Karpas-422 (cell line): ENCODE data around the gene LPO. TPM values are rescaled to one million over a fixed set of nuclear protein-coding genes. Genes with fewer than 3 reads are reported as not detected.

Experiments
- DNase-seq: peaks from one replicate; pipeline ENCODE4 v3.0.0-alpha.2; 2015
- H2AFZ ChIP-seq: fragments of 200-600 bp; sonication (generic); 2 replicates; pipeline ENCODE4 v1.6.1; 2014; ENCODE audit warnings: antibody characterized with exemption, low read length, mixed read lengths
- H3K27ac ChIP-seq: fragments of 200-600 bp; sonication (generic); 2 replicates; pipeline ENCODE4 v1.5.1; 2014; ENCODE audit warnings: mild to moderate bottlenecking, low read length, moderate library complexity
- H3K27me3 ChIP-seq: fragments of 200-600 bp; sonication (generic); 2 replicates; pipeline ENCODE4 v1.6.1; 2014; ENCODE audit warnings: low read length, mixed read lengths
- H3K36me3 ChIP-seq: fragments of 200-600 bp; sonication (generic); 2 replicates; pipeline ENCODE4 v1.6.1; 2014; ENCODE audit warnings: low read length, mixed read lengths; ENCODE audit not compliant: insufficient read depth
- H3K4me1 ChIP-seq: fragments of 200-600 bp; sonication (generic); 2 replicates; pipeline ENCODE4 v1.6.1; 2014; ENCODE audit warnings: mild to moderate bottlenecking, low read length, mixed read lengths
- H3K4me2 ChIP-seq: fragments of 200-600 bp; sonication (generic); 2 replicates; pipeline ENCODE4 v1.6.1; 2014; ENCODE audit warnings: low read length, low read depth, mild to moderate bottlenecking; ENCODE audit not compliant: poor library complexity, severe bottlenecking
- H3K4me3 ChIP-seq: fragments of 200-600 bp; sonication (generic); 2 replicates; pipeline ENCODE4 v1.5.1; 2014; ENCODE audit warnings: mild to moderate bottlenecking, antibody characterized with exemption, low read length, mixed read lengths
- H3K79me2 ChIP-seq: fragments of 200-600 bp; sonication (generic); 2 replicates; pipeline ENCODE4 v1.6.1; 2014; ENCODE audit warnings: mild to moderate bottlenecking, low read length, mixed read lengths
- H3K9ac ChIP-seq: fragments of 200-600 bp; sonication (generic); 2 replicates; pipeline ENCODE4 v1.6.0; 2014; ENCODE audit warnings: low read length
- H3K9me2 ChIP-seq: fragments of 200-600 bp; sonication (generic), shearing (Covaris generic); replicated peaks from 2 replicates; pipeline ENCODE4 v1.6.0; 2014; ENCODE audit warnings: mild to moderate bottlenecking, low read length, moderate library complexity; ENCODE audit not compliant: insufficient read depth
- H3K9me3 ChIP-seq: fragments of 300-700, 200-600 bp; sonication (generic); 2 replicates; pipeline ENCODE4 v1.6.1; 2014; ENCODE audit warnings: low read length, mixed read lengths
- H4K20me1 ChIP-seq: fragments of 200-600 bp; sonication (generic); 2 replicates; pipeline ENCODE4 v1.6.1; 2014; ENCODE audit warnings: mild to moderate bottlenecking, antibody characterized with exemption, low read length, low read depth; ENCODE audit not compliant: insufficient read depth
- total RNA-seq: library from RNA; depleted of rRNA; stranded (reverse); fragments of >200 nt; shearing (Covaris generic); gene quantifications from 2 replicates; pipeline ENCODE4 v1.2.3, GENCODE V29; 2014; ENCODE audit warnings: low replicate concordance

The LPO gene
- total RNA-seq, 1 experiment from 2014 or later, result not detected

- Histone ChIP-seq H3K27ac (no peak overlapping the region), H3K27me3 (no peaks in the 10 kb centered on the region), H3K9me3 (no peaks in the 10 kb centered on the region), H3K9ac (no peak overlapping the region), H3K79me2 (no peaks in the 10 kb centered on the region), H3K4me2 (no peak overlapping the region), H4K20me1 (no peaks in the 10 kb centered on the region; the same call in 1 of the 2 replicates), H3K36me3 (0 out of 2 replicates have a peak, but pooled peaks cover 6% of the 10 kb centered on the region), H3K9me2 (no peaks in the 10 kb centered on the region), H2AFZ (no peak overlapping the region), H3K4me1 (peaks cover 7% of the 10 kb centered on the region), H3K4me3 (no peak overlapping the region)
- no peak for DNase-seq
Measured at GRCh38 chr17:58302919-58303585, 64.7 kb downstream of the LPO start.

- DNase-seq, result peak; percentile 86
- Histone ChIP-seq H3K4me2 (no peak overlapping the region), H3K9ac (no peak overlapping the region)
Measured at GRCh38 chr17:58303971-58304749, 65.8 kb downstream of the LPO start.

DNA sequence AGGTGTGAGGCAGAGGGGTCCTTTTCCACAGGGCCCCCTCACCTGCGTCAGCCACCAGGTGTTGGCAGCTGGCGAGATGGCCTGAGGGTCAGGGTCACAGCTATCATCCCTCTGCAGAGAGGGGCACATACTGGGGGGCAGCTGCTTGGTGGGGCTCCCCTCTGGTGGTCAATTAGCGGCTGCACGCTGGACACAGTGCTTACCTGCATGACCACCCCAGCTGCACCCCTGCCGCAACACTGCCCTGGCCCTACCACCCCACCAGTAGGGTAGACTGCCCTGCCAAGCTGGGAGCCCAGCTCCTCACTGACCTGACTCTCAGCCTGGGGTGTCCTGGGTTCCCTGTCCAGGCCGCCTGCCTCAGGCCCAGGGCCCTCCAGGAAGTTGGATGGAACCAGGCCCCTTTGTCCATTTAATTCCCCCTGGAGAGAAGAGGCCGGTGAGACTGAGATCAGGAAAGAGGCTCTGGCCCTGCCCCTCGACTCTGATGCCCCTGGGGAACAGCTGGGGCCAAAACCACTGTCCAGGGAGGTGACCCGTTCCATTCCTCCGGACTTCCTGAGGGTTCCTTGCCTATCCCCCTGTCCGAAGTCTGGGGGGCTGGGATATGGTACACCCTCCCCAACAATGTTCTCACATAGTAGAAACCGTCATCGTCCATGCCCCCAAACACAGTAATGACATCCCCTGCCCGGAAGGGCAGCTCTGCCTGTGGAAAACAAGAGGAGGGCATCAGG lies 66.5 kb downstream of the LPO start:
- DNase-seq, result no peak
- Histone ChIP-seq H3K4me2 (no peak overlapping the region), H3K9ac (no peak overlapping the region), H3K79me2 (no peaks in the 10 kb centered on the region), H3K36me3 (0 out of 2 replicates have a peak, but pooled peaks cover 6% of the 10 kb centered on the region), H4K20me1 (no peaks in the 10 kb centered on the region; the same call in 1 of the 2 replicates), H3K9me3 (no peaks in the 10 kb centered on the region), H3K27ac (no peak overlapping the region), H3K9me2 (no peaks in the 10 kb centered on the region), H3K4me1 (peaks cover 7% of the 10 kb centered on the region), H3K27me3 (no peaks in the 10 kb centered on the region), H2AFZ (no peak overlapping the region), H3K4me3 (no peak overlapping the region)

More at GRCh38 chr17:58303971-58304749, 65.8 kb downstream of the LPO start:
- Histone ChIP-seq H3K9me3 (no peaks in the 10 kb centered on the region), H3K4me3 (no peak overlapping the region), H3K4me1 (peaks cover 7% of the 10 kb centered on the region), H3K27ac (no peak overlapping the region), H3K9me2 (no peaks in the 10 kb centered on the region), H2AFZ (no peak overlapping the region), H3K27me3 (no peaks in the 10 kb centered on the region), H3K36me3 (0 out of 2 replicates have a peak, but pooled peaks cover 6% of the 10 kb centered on the region), H4K20me1 (no peaks in the 10 kb centered on the region; the same call in 1 of the 2 replicates), H3K79me2 (no peaks in the 10 kb centered on the region)

DNA sequence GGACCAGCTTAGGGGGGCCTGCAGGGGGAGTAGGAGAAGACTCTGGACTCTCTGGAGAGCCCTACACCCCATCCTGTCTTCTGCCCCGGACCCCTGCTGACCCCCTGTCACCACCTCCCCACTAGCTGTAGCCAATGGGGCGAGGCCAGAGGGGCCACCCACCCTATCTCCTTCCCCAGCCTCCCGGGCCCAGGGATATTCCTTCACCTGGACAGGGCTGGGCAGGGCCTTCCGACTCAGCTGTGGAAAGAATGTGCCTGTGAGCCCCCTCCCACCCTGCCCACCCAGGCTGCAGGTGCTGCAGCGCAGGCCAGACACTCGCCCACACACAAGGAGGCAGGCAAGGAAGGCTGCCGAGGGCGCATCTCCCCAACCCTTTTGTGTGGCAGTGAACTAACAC lies 67.2 kb downstream of the LPO start:
- no peaks in the 10 kb centered on the region for H3K79me2 ChIP-seq
- H3K4me3 ChIP-seq, result no peak overlapping the region
- H3K9ac ChIP-seq, result no peak overlapping the region

GRCh38 chr17:58306131-58306951 lies 68.0 kb downstream of the LPO start:
- Histone ChIP-seq H3K9me2 (no peaks in the 10 kb centered on the region), H3K27ac (no peak overlapping the region), H3K9ac (no peak overlapping the region), H3K9me3 (no peaks in the 10 kb centered on the region), H3K79me2 (no peaks in the 10 kb centered on the region), H3K4me2 (no peak overlapping the region), H2AFZ (no peak overlapping the region), H3K36me3 (0 out of 2 replicates have a peak, but pooled peaks cover 6% of the 10 kb centered on the region), H4K20me1 (no peaks in the 10 kb centered on the region; the same call in 1 of the 2 replicates), H3K4me1 (peaks cover 7% of the 10 kb centered on the region), H3K4me3 (no peak overlapping the region), H3K27me3 (no peaks in the 10 kb centered on the region)
- no peak for DNase-seq

More for the DNA sequence above, 67.2 kb downstream of the LPO start:
- no peak overlapping the region for H3K27ac ChIP-seq
- H3K4me1 ChIP-seq, result peaks cover 7% of the 10 kb centered on the region
- H4K20me1 ChIP-seq, result no peaks in the 10 kb centered on the region; the same call in 1 of the 2 replicates
- 0 out of 2 replicates have a peak, but pooled peaks cover 6% of the 10 kb centered on the region for H3K36me3 ChIP-seq
- no peak overlapping the region for H3K4me2 ChIP-seq
- no peaks in the 10 kb centered on the region for H3K9me3 ChIP-seq
- no peaks in the 10 kb centered on the region for H3K27me3 ChIP-seq
- no peak for DNase-seq
- H2AFZ ChIP-seq, result no peak overlapping the region
- H3K9me2 ChIP-seq, result no peaks in the 10 kb centered on the region

GRCh38 chr17:58307468-58308172 lies 69.2 kb downstream of the LPO start:
- Histone ChIP-seq H2AFZ (no peak overlapping the region), H3K9me2 (no peaks in the 10 kb centered on the region), H3K27me3 (no peaks in the 10 kb centered on the region), H3K4me3 (no peak overlapping the region), H3K4me2 (no peak overlapping the region), H3K79me2 (no peaks in the 10 kb centered on the region), H3K36me3 (0 out of 2 replicates have a peak, but pooled peaks cover 1% of the 10 kb centered on the region), H3K9ac (no peak overlapping the region), H3K9me3 (no peaks in the 10 kb centered on the region), H4K20me1 (no peaks in the 10 kb centered on the region; the same call in 1 of the 2 replicates), H3K4me1 (peaks cover 6% of the 10 kb centered on the region), H3K27ac (no peak overlapping the region)
- no peak for DNase-seq
